MCF 10A (cell line): ENCODE results near the gene PNPLA7. TPM values are rescaled to one million over a fixed set of nuclear protein-coding genes. Genes with fewer than 3 reads are reported as not detected.

Experiments
- BruUV-seq: library from RNA; stranded (reverse); fragments of 400-500 nt; replicated peaks from 2 replicates; lab custom pipeline; 2021; lab: Mats Ljungman, UMichigan
- CTCF ChIA-PET: fragments of 300-600 bp; sonication (Branson Sonifier 250); formaldehyde crosslinking; extraction: SDS; loops from one replicate; lab custom pipeline; 2021; ENCODE audit warnings: antibody characterized with exemption, inconsistent platforms; lab: Yijun Ruan, JAX
- POLR2A ChIA-PET: fragments of 300-600, 350-650 bp; sonication (Branson Sonifier 250); formaldehyde crosslinking; extraction: SDS; loops from one replicate; lab custom pipeline; 2020; ENCODE audit warnings: antibody characterized with exemption, inconsistent platforms; lab: Yijun Ruan, JAX
- DNase-seq: peaks from one replicate; pipeline ENCODE4 v3.0.0-alpha.2; 2018; ENCODE audit not compliant: unreplicated experiment
- H3K27ac Mint-ChIP-seq: one replicate; pipeline ENCODE4 v1.8.0; 2022; ENCODE audit warnings: mild to moderate bottlenecking, low read depth, mixed read lengths; ENCODE audit not compliant: unreplicated experiment
- H3K27me3 Mint-ChIP-seq: one replicate; pipeline ENCODE4 v1.8.0; 2022; ENCODE audit warnings: mixed read lengths; ENCODE audit not compliant: insufficient read depth, unreplicated experiment
- H3K36me3 Mint-ChIP-seq: one replicate; pipeline ENCODE4 v1.8.0; 2022; ENCODE audit warnings: mild to moderate bottlenecking, moderate library complexity, mixed read lengths; ENCODE audit not compliant: insufficient read depth, unreplicated experiment
- H3K4me1 Mint-ChIP-seq: one replicate; pipeline ENCODE4 v1.8.0; 2022; ENCODE audit warnings: mixed read lengths; ENCODE audit not compliant: insufficient read depth, unreplicated experiment
- H3K4me3 Mint-ChIP-seq: one replicate; pipeline ENCODE4 v1.8.0; 2022; ENCODE audit warnings: mild to moderate bottlenecking, moderate library complexity, mixed read lengths; ENCODE audit not compliant: unreplicated experiment
- H3K9me3 Mint-ChIP-seq: one replicate; pipeline ENCODE4 v1.8.0; 2022; ENCODE audit warnings: mixed read lengths; ENCODE audit not compliant: unreplicated experiment
- CTCF ChIP-seq: fragments of 200-600 bp; IDR thresholded peaks from one replicate; pipeline ENCODE4 v1.8.0; 2022; ENCODE audit warnings: antibody characterized with exemption, mild to moderate bottlenecking; ENCODE audit not compliant: unreplicated experiment
- intact Hi-C: fragments of 100-400 bp; cut with micrococcal nuclease; formaldehyde crosslinking; loops from 2 replicates; pipeline ENCODE4 v1.14.1; 2022
- total RNA-seq: library from RNA; stranded (reverse); gene quantifications from 2 replicates; pipeline ENCODE4 v1.2.3, GENCODE V29; 2022

The PNPLA7 gene
- total RNA-seq, 1 experiment from 2014 or later: 0.86 TPM

- Mint-ChIP-seq H3K27me3 (no peaks in the 10 kb centered on the region), H3K9me3 (no peaks in the 10 kb centered on the region), H3K4me1 (no peaks in the 10 kb centered on the region), H3K27ac (no peak overlapping the region), H3K36me3 (peaks cover 8% of the 10 kb centered on the region), H3K4me3 (no peak overlapping the region)
- intact Hi-C loops: no loop called here
- no peak for TF ChIP-seq CTCF
- POLR2A ChIA-PET: interaction anchor here (3.9 kb wide), 1 partner anchor 11 kb away, joined by 12 read pairs; no protein-coding TSS in a partner anchor
- BruUV-seq: no TSS peak
- CTCF ChIA-PET: interaction anchor here (0.6 kb wide), 1 partner anchor 199 kb away, joined by 3 read pairs; no protein-coding TSS in a partner anchor
- DNase-seq: no peak
Measured at GRCh38 chr9:137435381-137435891, 114.8 kb downstream of the PNPLA7 start.

- intact Hi-C loops: no loop called here
- DNase-seq: no peak
- Mint-ChIP-seq H3K4me1 (no peaks in the 10 kb centered on the region), H3K4me3 (no peak overlapping the region), H3K36me3 (peaks cover 8% of the 10 kb centered on the region), H3K9me3 (no peaks in the 10 kb centered on the region), H3K27me3 (no peaks in the 10 kb centered on the region), H3K27ac (no peak overlapping the region)
- CTCF ChIA-PET: interaction anchor here (0.6 kb wide), 1 partner anchor 198 kb away, joined by 3 read pairs; no protein-coding TSS in a partner anchor
- POLR2A ChIA-PET: interaction anchor here (3.3 to 3.9 kb wide), 2 partner anchors 8 to 10 kb away, joined by 12 to 14 read pairs; partner anchors contain the start of gene ENTPD8
- BruUV-seq: no TSS peak
- TF ChIP-seq CTCF: no peak
Measured at GRCh38 chr9:137434498-137435380, 115.5 kb downstream of the PNPLA7 start.

GRCh38 chr9:137433916-137434431, 116.2 kb downstream of the PNPLA7 start:
- TF ChIP-seq CTCF: no peak
- ChIA-PET POLR2A (interaction anchor here (3.3 to 3.9 kb wide), 2 partner anchors 9 kb away, joined by 12 to 14 read pairs; partner anchors contain the start of gene ENTPD8), CTCF (interaction anchor here (0.6 kb wide), 1 partner anchor 1640 kb away, joined by 3 read pairs; no protein-coding TSS in a partner anchor)
- H3K4me1 Mint-ChIP-seq: no peaks in the 10 kb centered on the region
- H3K9me3 Mint-ChIP-seq: no peaks in the 10 kb centered on the region
- no peaks in the 10 kb centered on the region for H3K27me3 Mint-ChIP-seq
- no peak for DNase-seq
- peaks cover 8% of the 10 kb centered on the region for H3K36me3 Mint-ChIP-seq
- no peak overlapping the region for H3K4me3 Mint-ChIP-seq
- no peak overlapping the region for H3K27ac Mint-ChIP-seq
- intact Hi-C loops: no loop called here
- no TSS peak for BruUV-seq
